Bronchial epithelial cell (primary cell): ENCODE measurements around the gene PANK4. TPM values are rescaled to one million over a fixed set of nuclear protein-coding genes. Genes with fewer than 3 reads are reported as not detected.

ENCODE experiments used
- DNase-seq: peaks from one replicate; pipeline ENCODE4 v3.0.0-alpha.2; 2010; ENCODE audit warnings: low read depth
- FAIRE-seq: peaks from 2 replicates; lab custom pipeline; 2011; peaks lifted over from hg19 to GRCh38; lab: Jason Lieb, UNC
- H3K27me3 ChIP-seq: 2 replicates; pipeline ENCODE4 v1.5.1; 2011; ENCODE audit warnings: low read length; ENCODE audit not compliant: control insufficient read depth, insufficient read depth
- H3K36me3 ChIP-seq: 2 replicates; pipeline ENCODE4 v1.5.1; 2011; ENCODE audit warnings: low read length; ENCODE audit not compliant: control insufficient read depth, insufficient read depth
- H3K4me3 ChIP-seq: 2 replicates; pipeline ENCODE4 v1.5.1; 2011; ENCODE audit warnings: mild to moderate bottlenecking, low read depth, low read length, control low read depth
- total RNA-seq: library from RNA; depleted of rRNA; stranded (reverse); fragments of >200 nt; gene quantifications from 2 replicates; pipeline ENCODE4 v1.2.1, GENCODE V29; 2014
- TF ChIP-seq, protein P1 (sequence below): IDR thresholded peaks from 2 replicates; pipeline ENCODE4 v1.5.1; 2011; ENCODE audit warnings: mild to moderate bottlenecking, moderate library complexity, low read length, control low read depth, inconsistent platforms; ENCODE audit not compliant: insufficient read depth, severe bottlenecking

The PANK4 gene
- total RNA-seq, 1 donor from 2014 or later, result 29.2 TPM

DNA sequence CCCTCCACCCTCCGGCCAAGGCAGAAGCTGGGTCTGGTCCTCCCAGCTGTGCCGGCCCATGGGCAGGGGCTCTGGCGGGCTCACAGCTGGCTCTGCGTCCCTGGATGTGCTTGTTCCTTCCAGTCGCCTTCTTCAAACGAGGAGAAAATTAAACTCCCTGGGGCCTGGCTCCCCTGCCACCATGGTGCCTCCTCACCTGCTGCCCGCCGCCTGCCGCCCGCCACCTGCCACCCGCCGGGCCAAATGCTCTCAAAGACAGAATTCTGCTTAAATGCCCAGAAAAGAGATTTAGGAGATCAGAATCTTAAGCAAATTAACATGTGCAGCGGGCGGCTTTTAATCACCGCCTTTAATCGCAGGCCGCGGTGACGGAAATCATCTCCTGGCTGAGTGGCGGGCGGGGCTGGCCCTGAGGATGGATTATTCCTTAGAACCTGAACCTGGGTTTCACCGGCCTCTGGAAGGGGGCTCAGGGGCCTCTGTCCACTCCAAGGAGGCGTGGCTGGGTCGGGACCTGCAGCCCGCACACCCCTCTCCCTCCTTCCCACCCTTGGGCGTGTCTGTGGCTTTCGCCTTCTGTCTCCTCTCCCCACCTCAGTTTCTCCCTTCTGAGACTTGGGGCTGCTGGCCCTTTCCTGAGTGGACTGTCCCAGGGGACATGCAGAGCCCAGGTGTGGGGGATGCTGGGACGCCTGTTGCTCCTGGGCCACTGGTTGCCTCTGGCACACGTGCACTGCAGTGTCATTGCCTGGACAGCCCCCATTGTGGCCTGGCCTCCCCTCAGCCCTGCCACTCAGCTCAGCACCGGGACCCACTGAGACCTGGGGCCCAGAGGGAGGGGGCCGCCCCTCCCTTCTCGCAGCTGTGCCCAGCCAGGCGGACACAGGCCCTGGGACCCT lies 60.8 kb downstream of the PANK4 start:
- TF ChIP-seq, protein P1, sequence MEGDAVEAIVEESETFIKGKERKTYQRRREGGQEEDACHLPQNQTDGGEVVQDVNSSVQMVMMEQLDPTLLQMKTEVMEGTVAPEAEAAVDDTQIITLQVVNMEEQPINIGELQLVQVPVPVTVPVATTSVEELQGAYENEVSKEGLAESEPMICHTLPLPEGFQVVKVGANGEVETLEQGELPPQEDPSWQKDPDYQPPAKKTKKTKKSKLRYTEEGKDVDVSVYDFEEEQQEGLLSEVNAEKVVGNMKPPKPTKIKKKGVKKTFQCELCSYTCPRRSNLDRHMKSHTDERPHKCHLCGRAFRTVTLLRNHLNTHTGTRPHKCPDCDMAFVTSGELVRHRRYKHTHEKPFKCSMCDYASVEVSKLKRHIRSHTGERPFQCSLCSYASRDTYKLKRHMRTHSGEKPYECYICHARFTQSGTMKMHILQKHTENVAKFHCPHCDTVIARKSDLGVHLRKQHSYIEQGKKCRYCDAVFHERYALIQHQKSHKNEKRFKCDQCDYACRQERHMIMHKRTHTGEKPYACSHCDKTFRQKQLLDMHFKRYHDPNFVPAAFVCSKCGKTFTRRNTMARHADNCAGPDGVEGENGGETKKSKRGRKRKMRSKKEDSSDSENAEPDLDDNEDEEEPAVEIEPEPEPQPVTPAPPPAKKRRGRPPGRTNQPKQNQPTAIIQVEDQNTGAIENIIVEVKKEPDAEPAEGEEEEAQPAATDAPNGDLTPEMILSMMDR, result no peak
- Histone ChIP-seq H3K36me3 (peaks cover 20% of the 10 kb centered on the region), H3K4me3 (no peak overlapping the region), H3K27me3 (no peaks in the 10 kb centered on the region)
- FAIRE-seq (no peak), DNase-seq (no peak)

DNA sequence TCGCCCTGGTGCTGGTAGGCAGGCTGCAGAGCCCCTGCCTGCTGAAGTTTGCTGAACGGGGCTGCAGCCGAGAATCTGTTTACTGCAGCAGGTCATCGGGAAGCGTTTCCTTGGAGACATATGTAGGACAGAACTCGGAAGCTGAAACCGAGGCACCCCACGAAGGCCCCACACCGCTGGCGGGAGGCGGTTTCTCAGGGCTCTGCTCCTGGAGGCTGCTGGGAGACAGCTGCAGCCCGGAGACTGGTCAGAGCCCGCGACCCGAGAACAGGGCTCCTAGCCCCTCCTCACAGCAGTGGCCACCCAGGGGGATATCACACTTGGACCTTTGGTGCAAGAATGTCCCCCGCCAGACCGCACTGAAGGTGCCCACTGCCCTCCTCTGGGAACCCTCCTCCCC lies 63.0 kb downstream of the PANK4 start:
- H3K27me3 ChIP-seq, result no peaks in the 10 kb centered on the region
- H3K36me3 ChIP-seq, result peaks cover 17% of the 10 kb centered on the region
- FAIRE-seq (no peak), DNase-seq (no peak)
- H3K4me3 ChIP-seq, result no peak overlapping the region
- TF ChIP-seq, protein P1, result no peak

DNA sequence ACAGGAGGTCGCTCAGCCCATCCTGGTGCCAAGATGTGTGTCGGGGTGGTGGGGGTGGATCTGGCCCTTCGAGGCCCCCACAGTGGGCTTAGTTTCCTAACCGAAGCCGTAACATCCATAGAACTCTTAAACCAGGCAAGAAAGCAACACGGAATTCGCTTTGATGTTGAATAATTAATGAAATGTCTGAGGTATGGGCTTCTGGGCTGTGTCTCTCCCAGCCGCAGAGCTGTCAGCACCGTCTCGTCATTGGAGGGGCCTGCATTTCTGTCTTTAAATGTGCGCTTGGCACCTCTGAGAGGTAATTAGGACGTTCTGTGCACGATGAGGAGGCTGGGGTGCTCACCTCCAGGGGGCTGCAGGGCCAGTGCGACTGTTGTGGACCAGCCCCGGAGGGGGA lies 63.6 kb downstream of the PANK4 start:
- TF ChIP-seq, protein P1, result no peak
- Histone ChIP-seq H3K4me3 (no peak overlapping the region), H3K36me3 (peaks cover 16% of the 10 kb centered on the region), H3K27me3 (no peaks in the 10 kb centered on the region)
- DNase-seq (no peak), FAIRE-seq (no peak)

DNA sequence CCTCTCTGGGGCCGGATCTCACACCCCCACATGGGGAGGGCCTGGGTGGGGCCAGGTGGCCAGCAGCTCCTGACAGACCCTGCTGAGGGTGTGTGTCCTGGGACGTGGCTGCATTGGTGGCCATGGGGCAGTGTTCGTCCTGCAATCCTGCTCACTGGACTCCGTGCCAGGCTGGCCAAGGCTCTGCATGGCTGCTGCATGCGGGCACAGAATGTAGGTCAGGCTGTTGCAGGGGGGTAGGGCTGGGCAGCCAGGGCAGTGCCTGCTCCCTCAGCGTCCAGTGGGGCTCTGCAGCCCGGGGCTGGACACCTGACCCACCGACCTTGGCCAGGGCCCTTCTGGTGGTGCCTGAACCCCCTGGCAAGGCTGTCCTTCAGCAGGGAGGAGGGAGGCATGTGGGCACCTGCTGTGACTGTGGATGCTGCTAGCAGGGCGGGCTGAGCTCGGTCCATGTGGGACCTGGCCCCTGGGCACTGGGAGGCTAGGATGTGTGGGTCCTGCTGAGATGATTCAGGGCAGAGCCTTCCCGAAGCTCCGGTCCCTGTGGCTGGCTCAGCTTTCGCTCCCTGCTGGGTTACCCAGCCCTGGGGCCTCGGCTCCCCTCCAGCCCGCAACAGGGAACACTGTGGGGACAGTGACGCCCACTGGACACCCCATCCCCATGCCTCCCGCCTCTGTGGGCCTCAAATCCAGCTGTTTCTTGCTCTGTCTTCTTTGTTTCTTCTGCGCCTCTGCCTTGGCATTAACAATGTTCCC lies 65.2 kb downstream of the PANK4 start:
- H3K27me3 ChIP-seq, result no peaks in the 10 kb centered on the region
- TF ChIP-seq, protein P1, result no peak
- FAIRE-seq (no peak), DNase-seq (no peak)
- H3K36me3 ChIP-seq, result peaks cover 15% of the 10 kb centered on the region
- H3K4me3 ChIP-seq, result no peak overlapping the region

DNA sequence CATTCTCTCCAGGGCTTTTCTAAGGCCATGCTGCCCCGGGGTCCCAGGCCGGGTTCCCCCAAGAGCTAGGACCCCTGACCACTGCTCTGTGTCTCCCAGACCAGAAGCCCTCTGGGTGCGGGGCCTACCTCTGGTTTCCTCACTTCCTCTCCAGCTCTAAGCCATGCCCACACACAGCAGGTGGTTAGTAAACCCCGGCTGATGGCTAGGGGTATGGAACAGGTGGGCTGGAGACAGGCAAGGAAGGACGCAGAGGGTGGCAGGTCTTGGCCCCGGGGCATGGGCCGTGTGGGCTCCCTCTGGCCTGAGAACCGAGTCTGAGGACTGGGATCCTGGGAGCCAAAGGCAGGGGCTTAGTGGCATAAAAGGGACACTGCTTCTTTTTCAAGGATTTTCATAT lies 66.2 kb downstream of the PANK4 start:
- no peak for DNase-seq
- Histone ChIP-seq H3K36me3 (peaks cover 14% of the 10 kb centered on the region), H3K4me3 (no peak overlapping the region), H3K27me3 (no peaks in the 10 kb centered on the region)
- FAIRE-seq, result no peak
- TF ChIP-seq, protein P1, result no peak
